ENCODE data around the gene PHTF2. TPM values are rescaled to one million over a fixed set of nuclear protein-coding genes. Genes with fewer than 3 reads are reported as not detected.

The PHTF2 gene
- total RNA-seq, 1 experiment from 2014 or later: 36.9 TPM

DNA sequence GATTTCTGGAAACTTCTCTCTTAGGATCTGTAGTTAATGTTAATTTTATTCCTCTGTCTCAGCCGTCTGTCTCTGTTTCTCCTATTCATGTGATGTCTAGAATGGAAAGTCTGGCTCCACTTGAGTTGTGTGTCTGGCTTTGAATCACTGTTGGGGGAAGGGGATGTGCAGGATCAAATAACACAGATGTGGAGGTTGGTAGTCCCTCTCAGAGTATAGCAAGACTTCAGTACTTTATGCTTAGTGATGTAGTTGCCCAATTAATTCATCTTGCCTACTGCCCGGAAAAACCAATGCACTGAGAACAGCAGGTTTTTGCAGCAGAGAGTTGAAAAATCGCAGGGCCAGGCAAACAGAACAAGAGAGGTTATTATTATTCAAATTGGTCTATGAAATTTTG is 79.2 kb downstream of the PHTF2 start:
- Mint-ChIP-seq H3K27ac (ENCODE audit: unreplicated experiment) (no peak overlapping the region), H3K4me3 (ENCODE audit: unreplicated experiment) (no peak overlapping the region), H3K4me1 (ENCODE audit: low read depth, unreplicated experiment) (peaks cover 26% of the 10 kb centered on the region), H3K27me3 (ENCODE audit: insufficient read depth, unreplicated experiment) (no peaks in the 10 kb centered on the region), H3K36me3 (ENCODE audit: insufficient read depth, unreplicated experiment) (peaks cover 9% of the 10 kb centered on the region), H3K9me3 (ENCODE audit: unreplicated experiment) (no peaks in the 10 kb centered on the region)
- peaks cover 37% of the 10 kb centered on the region for H3K4me1 ChIP-seq
- intact Hi-C loops (cut with micrococcal nuclease; ENCODE audit: unreplicated experiment): no loop called here
- H3K9me3 ChIP-seq: no peaks in the 10 kb centered on the region
- no peaks in the 10 kb centered on the region for H3K36me3 ChIP-seq (ENCODE audit: control insufficient read depth, insufficient read depth, low read length)
- no TSS peak for BruUV-seq (replicated peaks)
- TF ChIP-seq CTCF (IDR thresholded peaks at IDR 0.05; ENCODE audit: insufficient read depth in 1 of 2, low read depth in 1 of 2, low read length in 1 of 2, severe bottlenecking in 1 of 2, unreplicated experiment in 1 of 2): no peak
- CTCF ChIA-PET: no interaction called here
- no peaks in the 10 kb centered on the region for H3K27me3 ChIP-seq (replicated peaks; ENCODE audit: control insufficient read depth, insufficient read depth, low read length)
- H3K4me3 ChIP-seq (ENCODE audit: low read depth, low read length): no peak overlapping the region
- POLR2A ChIA-PET: no interaction called here
- no peak for DNase-seq

GRCh38 chr7:77878500-77878899 is 79.9 kb downstream of the PHTF2 start:
- BruUV-seq (replicated peaks): no TSS peak
- Mint-ChIP-seq H3K27ac (ENCODE audit: unreplicated experiment) (no peak overlapping the region), H3K27me3 (ENCODE audit: insufficient read depth, unreplicated experiment) (no peaks in the 10 kb centered on the region), H3K9me3 (ENCODE audit: unreplicated experiment) (no peaks in the 10 kb centered on the region), H3K4me3 (ENCODE audit: unreplicated experiment) (no peak overlapping the region), H3K4me1 (ENCODE audit: low read depth, unreplicated experiment) (peaks cover 18% of the 10 kb centered on the region), H3K36me3 (ENCODE audit: insufficient read depth, unreplicated experiment) (peaks cover 2% of the 10 kb centered on the region)
- no peak overlapping the region for H3K4me3 ChIP-seq (ENCODE audit: low read depth, low read length)
- ChIA-PET CTCF (no interaction called here), POLR2A (no interaction called here)
- no peaks in the 10 kb centered on the region for H3K9me3 ChIP-seq
- H3K27me3 ChIP-seq (replicated peaks; ENCODE audit: control insufficient read depth, insufficient read depth, low read length): no peaks in the 10 kb centered on the region
- intact Hi-C loops (cut with micrococcal nuclease; ENCODE audit: unreplicated experiment): no loop called here
- DNase-seq: no peak
- no peaks in the 10 kb centered on the region for H3K36me3 ChIP-seq (ENCODE audit: control insufficient read depth, insufficient read depth, low read length)
- peaks cover 29% of the 10 kb centered on the region for H3K4me1 ChIP-seq
- no peak for TF ChIP-seq CTCF (IDR thresholded peaks at IDR 0.05; ENCODE audit: insufficient read depth in 1 of 2, low read depth in 1 of 2, low read length in 1 of 2, severe bottlenecking in 1 of 2, unreplicated experiment in 1 of 2)

- Histone ChIP-seq H3K27me3 (replicated peaks; ENCODE audit: control insufficient read depth, insufficient read depth, low read length) (no peaks in the 10 kb centered on the region), H3K9me3 (no peaks in the 10 kb centered on the region), H3K4me1 (peaks cover 22% of the 10 kb centered on the region), H3K4me3 (ENCODE audit: low read depth, low read length) (no peak overlapping the region), H3K36me3 (ENCODE audit: control insufficient read depth, insufficient read depth, low read length) (no peaks in the 10 kb centered on the region)
- POLR2A ChIA-PET: no interaction called here
- peaks cover 14% of the 10 kb centered on the region for H3K4me1 Mint-ChIP-seq (ENCODE audit: low read depth, unreplicated experiment)
- CTCF ChIA-PET: no interaction called here
- no peak for TF ChIP-seq CTCF (IDR thresholded peaks at IDR 0.05; ENCODE audit: insufficient read depth in 1 of 2, low read depth in 1 of 2, low read length in 1 of 2, severe bottlenecking in 1 of 2, unreplicated experiment in 1 of 2)
- no peaks in the 10 kb centered on the region for H3K27me3 Mint-ChIP-seq (ENCODE audit: insufficient read depth, unreplicated experiment)
- no TSS peak for BruUV-seq (replicated peaks)
- intact Hi-C loops (cut with micrococcal nuclease; ENCODE audit: unreplicated experiment): no loop called here
- no peaks in the 10 kb centered on the region for H3K36me3 Mint-ChIP-seq (ENCODE audit: insufficient read depth, unreplicated experiment)
- H3K27ac Mint-ChIP-seq (ENCODE audit: unreplicated experiment): no peak overlapping the region
- H3K4me3 Mint-ChIP-seq (ENCODE audit: unreplicated experiment): no peak overlapping the region
- H3K9me3 Mint-ChIP-seq (ENCODE audit: unreplicated experiment): no peaks in the 10 kb centered on the region
- no peak for DNase-seq
Observed at GRCh38 chr7:77879272-77879671, 80.7 kb downstream of the PHTF2 start.

All from Caco-2 (cell line).